OCI-LY7 (cell line): ENCODE data around the gene BRAF.

Source experiments
- CTCF ChIP-seq: fragments of 200-600 bp; sonication (generic); conservative IDR thresholded peaks from 2 replicates; pipeline ENCODE4 v1.5.1; 2014; ENCODE audit warnings: mild to moderate bottlenecking, antibody characterized with exemption, low read length, moderate library complexity, mixed read lengths
- EZH2phosphoT487 ChIP-seq: fragments of 200-600 bp; sonication (generic); IDR thresholded peaks from 2 replicates; pipeline ENCODE4 v1.6.1; 2018; ENCODE audit warnings: low read depth, borderline replicate concordance, mild to moderate bottlenecking, mixed run types, antibody characterized with exemption, low read length, moderate library complexity, mixed read lengths

DNA sequence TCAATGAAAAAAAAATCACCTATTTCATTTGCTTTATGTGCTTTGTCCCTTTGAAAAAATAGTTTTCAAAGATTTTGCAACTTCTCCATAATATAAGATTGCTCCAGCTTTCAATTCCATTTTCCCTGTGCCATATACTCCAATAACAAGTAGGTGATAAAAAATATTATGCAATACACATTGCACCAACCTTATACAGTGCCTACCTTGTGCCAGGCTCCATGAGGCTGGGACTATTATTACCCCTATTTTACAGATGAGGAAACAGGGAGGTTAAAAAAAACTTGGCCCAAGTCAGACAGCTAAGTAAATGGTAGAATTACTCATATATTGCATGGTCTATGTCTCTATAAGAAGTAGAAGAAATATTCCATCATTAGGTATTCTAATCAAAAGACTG lies 57.8 kb downstream of the BRAF start:
- TF ChIP-seq CTCF (no peak), EZH2phosphoT487 (no peak)
